Amniotic epithelial cell (primary cell): ENCODE data around the gene ZNF586.
A peak's percentile ranks its signal among the peaks of the same experiment; 100 is the strongest.
"Not testable (repeated sequence)": the region's sequence is repeated elsewhere in the genome, so short reads cannot be mapped to it uniquely, and the experiment has no call there.

Source experiments
- DNase-seq: peaks from one replicate; pipeline ENCODE4 v3.0.0-alpha.2; 2010; ENCODE audit warnings: low read depth

Gene ZNF586

DNA sequence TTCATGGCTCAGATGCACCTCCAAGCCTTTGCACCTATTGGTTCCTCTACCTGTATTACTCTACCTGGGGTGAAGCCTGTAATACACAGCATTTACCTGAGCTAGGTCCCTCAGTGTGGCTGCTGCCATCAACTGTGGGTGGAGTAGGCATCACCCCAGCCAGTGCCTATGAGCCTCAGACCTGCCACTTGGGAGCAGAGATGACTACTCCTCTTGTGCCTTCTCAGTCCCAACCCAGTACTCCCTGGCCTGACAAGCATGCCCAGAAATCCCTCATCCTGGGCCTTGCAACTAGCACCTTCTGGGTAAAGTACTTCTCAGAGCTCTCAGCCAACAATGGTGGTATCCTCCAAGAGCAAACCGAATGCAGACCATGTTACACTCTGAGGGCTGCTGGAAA is 27.1 kb downstream of the ZNF586 start:
- DNase-seq: not testable (repeated sequence)

DNA sequence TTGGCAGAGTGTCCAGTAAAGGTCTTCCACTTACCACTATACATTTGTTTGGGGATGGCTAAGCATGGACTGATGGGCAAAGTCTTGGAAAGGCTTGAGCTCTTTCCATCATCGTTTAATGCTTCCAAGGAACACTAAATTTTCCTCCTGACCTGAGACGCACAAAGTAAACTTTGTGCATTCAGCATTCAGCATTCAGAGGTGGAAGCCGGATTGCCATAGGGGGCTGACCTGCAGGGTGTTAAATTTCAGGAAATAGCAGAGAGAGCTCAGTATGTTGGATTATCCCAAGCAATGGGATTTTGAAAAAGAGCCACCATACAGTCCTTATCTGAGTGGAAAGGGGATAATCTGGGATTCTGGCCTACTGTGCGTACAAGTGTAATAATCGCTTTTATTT is 31.2 kb downstream of the ZNF586 start:
- no peak for DNase-seq

DNA sequence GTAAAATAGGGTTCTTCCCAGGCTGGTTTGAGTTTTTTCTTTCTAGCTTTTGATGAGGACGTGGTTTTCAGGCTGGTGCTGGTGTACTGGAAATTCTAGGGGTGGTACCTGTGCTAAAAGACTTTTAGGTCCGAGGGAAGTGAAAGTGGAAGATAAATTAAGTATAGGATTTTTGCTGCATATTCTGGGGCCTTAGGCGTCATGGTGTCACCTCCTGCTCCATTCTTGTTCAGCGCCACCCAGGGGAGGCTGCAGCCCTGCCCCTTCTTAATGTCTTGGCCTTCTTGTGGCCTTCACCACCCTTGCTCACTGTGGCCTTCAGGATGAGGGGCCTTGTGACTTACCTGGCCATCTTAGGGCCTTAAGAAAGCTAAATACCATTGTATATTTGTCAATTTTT is 32.8 kb downstream of the ZNF586 start:
- DNase-seq: no peak

DNA sequence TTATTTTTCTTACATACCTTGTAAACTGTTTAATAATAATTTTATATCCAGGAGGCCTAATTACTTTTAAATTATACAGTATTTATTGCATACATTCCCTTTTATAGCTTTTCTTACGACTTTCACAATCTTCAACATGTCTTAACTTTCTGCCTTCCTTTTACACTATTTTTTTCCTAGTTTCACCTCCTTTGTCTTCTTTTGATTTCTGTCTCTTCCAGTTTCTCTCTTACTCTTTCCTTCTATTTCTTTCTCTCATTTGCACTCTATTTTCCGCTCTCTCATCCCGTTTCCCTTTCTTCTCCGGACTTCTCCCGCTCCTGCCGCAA is 33.8 kb downstream of the ZNF586 start:
- no peak for DNase-seq

DNA sequence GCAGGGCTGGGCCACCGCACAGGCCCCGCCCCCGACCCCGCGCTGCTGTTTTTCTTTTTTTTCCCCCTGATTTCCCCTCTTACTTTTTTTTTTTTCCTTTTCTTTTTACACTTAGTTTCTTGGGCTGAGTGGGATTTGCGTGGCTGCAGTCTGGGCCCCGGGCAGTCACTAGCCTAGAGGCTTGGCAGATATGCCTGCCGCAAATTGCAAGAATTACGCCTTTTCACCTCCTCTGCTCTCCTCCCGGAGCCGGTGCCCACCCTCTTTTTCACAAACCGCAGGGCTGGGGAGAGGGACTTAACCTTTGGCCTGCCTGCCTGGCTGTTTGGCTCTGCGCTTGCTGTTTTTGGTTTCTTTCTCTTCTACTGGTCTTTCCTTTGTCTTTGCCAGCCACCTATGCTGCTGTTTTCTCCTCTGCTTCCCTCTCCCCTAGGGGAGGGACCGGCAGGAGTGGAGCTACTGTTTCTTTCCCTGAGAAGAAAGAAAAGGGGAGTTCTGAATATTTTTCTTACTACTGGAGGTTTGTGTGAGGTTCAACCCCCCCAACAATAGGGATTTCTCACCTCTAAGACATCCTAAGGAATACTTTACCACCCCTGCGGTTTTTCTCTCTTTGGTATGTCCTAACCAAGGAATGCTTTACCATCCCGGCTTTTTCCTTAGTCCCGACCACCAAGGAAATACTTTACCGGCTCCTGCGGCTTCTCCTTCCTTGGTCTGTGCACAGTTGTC is 34.3 kb downstream of the ZNF586 start:
- DNase-seq: peak; percentile 92

DNA sequence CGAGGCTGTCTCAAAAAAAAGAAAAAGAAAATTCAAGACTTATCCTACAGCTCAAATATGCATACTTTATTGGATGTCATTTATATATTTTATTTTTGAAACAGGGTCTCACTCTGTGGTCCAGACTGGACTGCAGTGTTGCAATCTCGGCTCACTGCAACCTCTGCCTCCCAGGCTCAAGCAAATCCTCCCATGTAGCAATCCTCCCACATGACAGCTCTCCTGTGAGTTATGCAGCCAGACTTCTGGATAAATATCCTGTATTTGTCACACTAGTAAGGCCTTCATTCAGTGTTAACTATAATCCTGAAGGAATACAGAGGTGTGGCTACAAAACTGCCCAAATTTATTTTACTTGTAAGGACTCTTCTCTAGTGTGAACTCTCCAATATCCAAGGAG is 38.1 kb downstream of the ZNF586 start:
- peak; percentile 91 for DNase-seq

DNA sequence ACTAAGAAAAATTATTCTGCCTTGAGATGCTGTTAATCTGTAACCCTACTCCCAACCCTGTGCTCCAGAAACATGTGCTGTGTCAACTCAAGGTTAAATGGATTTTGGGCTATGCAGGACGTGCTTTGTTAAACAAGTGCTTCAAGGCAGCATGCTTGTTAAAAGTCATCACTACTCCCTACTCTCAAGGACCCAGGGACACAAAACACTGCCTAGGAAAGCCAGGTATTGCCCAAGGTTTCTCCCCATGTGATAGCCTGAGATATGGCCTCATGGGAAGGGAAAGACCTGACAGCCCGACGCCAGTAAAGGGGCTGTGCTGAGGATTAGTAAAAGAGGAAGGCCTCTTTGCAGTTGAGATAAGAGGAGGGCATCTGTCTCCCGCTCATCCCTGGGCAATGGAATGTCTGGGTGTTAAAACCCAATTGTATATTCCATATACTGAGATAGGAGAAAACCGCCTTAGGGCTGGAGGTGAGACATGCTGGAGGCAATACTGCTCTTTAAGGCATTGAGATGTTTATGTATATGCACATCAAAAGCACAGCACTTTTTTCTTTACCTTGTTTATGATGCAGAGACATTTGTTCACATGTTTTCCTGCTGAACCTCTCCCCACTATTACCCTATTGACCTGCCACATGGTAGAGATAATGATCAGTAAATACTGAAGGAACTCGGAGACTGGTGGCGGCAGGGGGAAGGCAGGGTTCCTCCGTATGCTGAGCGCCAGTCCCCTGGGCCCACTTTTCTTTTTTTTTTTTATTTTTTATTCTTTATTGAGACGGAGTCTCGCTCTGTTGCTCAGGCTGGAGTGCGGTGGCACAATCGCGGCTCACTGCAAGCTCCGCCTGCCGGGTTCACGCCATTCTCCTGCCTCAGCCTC is 41.2 kb downstream of the ZNF586 start:
- DNase-seq: peak; percentile 50

DNA sequence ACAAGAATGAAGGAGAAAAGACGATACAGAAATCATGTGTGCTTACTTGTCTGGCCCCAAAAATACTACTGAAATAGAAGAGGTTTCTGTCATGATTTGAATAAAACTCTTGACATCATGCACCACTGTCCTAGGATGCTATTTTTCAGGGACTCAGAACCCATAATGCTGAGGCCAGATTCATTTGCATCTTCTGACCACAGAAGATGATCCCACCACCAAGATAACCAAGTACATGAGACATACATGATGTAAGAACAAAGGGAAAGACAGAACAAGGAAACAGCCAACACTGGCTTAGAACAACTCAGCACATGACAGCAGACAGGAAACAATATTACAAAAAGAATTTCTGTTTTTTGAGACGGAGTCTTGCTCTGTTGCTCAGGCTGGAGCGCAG is 42.8 kb downstream of the ZNF586 start:
- peak; percentile 82 for DNase-seq

DNA sequence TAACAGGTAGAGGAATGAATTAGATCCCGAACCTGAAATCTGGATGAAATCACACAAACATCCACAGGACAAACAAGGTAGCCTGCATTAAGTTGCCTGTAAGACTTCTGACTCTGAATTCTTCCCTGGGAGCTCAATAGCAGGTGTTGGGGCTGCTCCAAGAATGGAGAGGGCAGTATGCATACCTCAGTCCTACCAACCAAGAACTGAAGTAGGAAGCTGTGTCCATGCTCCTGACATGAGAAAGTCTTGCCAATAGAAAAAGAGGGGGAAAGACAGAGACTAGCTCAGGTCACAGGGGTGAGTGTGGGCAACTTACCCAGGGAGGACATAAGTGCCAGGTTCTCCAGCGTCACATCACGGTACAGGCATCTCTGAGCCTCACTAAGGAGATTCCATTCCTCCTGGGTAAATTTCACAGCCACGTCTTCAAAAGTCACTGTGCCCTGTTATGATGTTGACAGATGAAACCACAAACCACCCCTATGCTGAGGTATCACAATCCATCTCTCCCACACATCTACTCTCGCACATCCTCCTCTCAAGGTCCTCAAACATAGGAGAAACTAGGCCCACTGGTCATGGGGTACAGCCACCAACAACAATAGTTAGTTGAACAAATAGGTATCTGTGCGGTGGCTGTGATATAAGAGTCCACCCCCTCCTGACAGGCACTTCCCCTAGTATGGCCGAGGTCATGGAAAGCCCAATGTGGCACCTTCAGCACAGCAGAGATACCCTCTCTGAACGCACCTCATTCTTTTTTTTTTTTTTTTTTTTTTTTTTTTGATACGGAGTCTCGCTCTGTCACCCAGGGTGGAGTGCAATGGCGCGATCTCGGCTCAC is 43.7 kb downstream of the ZNF586 start:
- not testable (repeated sequence) for DNase-seq

DNA sequence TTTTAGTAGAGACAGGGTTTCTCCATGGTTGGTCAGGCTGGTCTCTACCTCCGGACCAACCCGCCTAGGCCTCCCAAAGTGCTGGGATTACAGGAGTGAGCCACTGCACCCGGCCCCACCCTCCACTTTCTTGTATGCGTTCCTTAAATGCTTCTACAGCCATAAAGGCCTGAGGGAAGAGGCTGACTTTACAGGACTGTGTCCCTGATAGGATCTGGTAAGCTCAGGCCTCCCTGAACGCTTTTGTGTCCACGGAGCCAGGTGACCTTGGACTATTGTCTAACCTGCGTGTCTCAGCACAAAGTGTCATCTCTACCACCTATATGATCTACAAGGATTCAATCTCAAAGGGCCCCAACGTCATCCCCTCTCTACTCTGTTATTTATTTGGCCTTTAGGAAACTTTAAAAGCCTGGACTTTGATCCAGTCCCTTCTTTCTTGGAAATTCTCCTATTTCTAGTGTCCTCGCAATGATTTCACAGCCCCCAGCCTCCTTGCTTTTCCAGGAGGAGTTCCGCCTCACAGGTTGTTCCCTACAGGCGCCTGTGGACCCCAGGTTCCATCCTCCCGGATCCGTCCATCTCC is 44.5 kb downstream of the ZNF586 start:
- no peak for DNase-seq

DNA sequence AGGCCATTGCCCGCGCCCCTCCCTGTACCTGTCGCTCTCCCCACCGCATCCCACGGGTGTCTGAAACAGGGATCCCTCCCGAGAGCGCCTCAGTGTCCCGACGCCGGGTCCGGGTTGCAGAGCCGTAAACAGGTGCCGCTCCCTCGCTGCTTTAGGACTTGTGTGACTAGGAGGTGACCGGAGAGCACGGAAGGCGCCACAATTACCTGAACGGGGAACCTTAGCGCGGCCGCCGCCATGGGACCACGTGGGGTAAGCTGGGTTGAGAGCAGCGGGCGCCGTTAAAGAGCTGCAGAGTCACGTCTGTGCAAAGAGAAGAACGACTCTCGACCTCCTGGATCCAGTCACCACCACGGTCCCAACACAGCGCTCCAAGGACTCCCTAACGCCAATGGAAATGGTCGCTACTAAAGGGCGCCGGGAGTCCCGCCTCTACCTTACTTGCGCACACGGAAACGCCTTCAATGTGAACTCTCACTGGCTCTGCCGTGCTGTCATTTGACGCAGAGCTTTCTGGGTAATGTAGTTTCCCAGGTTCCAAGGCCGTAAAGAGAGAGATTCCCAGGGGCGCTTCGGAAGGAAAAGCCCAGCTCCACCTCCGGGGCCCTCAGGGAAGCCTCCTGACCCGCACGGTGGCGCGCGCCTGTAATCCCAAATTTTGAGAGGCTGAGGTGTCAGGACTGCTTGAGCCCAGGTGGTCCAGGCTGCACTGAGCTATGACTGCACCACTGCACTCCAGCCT is 45.2 kb downstream of the ZNF586 start, which contains the start of gene ZNF552:
TSS of gene ZNF552 (minus strand) at position 409 of the 742 bp plus-strand sequence. CDS start at position 239, 170 bp downstream.
- peak; percentile 92 for DNase-seq

DNA sequence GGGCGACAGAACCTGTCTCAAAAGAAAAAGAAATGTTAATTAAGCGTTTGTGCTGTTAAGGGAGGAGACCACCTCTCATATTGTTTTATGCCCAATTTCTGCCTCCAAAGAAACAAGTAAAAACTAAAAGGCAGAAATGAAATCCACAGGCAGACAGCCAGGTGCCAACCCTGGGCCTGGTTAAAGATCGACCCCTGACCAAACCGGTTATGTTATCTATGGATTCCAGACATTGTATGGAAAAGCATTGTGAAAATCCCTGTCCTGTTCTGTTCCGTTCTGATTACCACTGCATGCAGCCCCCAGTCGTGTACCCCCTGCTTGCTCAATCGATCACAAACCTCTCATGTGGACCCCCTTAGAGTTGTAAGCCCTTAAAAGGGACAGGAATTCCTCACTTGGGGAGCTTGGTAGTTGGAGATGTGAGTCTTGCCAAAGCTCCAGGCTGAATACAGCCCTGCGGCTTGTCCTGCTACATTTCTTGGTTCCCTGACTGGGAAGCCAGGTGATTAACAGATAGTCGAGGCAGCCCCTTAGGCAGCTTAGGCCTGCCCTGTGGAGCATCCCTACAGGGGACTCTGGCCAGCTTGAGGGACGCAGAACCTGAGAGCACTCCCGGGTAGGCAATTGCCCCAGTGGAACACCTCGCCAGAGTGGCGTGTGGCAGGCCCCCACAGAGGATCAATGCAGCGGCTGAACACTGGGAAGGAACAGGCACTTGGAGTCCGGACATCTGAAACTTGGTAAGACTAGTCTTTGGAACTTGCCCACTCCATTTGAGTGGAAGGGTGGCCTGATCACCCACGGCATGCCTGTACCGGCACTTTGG is 46.0 kb downstream of the ZNF586 start:
- no peak for DNase-seq

DNA sequence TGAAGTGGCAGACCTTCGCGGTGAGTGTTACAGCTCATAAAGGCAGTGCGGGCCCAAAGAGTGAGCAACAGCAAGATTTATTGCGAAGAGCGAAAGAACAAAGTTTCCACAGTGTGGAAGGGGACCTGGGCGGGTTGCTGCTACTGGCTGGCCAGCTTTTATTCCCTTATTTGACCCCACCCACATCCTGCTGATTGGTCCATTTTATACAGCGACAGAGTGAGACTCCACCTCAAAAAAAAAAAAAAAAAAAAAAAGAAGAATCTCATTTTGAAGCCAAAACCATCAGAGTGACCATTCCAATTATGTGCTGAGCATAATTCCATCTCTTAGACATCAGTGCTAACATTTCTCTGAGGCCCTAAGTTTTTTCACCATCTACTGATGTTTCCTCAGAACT is 47.2 kb downstream of the ZNF586 start:
- no peak for DNase-seq

DNA sequence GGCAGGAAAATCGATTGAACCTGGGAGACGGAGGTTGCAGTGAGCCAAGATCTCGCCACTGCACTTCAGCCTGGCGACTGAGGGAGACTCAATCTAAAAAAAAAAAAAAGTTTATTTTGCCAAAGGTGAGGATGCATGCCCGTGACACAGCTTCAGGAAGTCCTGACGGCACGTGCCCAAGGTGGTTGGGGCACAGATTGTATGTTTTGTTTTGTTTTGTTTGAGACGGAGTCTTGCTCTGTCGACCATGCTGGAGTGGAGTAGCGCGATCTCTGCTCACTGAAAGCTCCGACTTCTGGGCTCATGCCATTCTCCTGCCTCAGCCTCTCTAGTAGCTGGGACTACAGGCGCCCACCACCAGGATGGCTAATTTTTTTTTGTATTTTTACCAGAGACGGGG is 48.5 kb downstream of the ZNF586 start:
- DNase-seq: no peak

DNA sequence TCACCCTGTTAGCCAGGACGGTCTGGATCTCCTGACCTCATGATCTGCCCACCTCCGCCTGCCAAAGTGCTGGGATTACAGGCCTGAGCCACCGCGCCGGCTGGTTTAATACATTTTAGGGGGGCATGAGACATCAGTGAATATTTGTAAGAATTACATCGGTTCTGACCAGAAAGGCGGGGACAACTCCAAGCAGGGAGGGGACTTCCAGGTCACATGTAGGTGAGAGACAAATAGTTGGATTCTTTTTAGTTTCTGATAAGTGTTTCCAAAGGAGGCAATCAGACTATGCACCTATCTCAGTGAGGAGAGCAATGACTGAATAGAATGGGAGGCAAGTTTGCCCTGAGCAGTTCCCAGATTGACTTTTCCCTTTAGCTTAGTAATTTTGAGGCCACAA is 48.9 kb downstream of the ZNF586 start:
- no peak for DNase-seq

DNA sequence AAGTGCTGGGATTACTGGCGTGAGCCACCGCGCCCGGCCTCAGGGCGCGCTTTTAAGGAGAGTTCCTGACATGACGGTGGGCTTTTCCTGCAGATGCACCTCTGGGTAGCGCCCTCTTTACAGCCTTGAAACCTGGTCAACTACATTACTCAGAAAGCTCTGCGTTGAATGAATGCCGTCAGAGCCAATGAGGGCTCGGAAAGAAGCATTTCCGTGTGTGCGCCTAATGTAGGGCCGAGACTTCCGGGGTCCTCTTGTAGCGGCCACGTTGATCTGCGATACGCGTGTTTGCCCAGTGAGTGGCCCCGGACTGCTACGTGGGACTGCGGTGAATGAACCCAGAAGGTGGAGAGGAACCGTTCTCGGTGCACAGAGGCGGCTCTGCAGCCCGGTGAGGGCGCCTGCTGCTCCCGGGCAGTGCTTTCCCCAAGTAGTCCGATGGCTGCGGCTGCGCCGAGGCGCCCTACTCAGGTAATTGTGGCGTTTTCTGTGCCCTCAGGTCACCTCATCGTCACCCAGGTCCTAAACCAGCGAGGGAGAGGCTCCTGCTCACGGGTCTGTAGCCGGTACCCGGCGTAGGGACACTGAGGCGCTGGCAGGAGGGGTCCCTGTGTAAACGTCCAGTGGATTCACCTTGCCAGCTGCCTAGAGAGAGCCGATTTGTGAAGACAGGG is 50.1 kb downstream of the ZNF586 start:
- peak; percentile 95 for DNase-seq

DNA sequence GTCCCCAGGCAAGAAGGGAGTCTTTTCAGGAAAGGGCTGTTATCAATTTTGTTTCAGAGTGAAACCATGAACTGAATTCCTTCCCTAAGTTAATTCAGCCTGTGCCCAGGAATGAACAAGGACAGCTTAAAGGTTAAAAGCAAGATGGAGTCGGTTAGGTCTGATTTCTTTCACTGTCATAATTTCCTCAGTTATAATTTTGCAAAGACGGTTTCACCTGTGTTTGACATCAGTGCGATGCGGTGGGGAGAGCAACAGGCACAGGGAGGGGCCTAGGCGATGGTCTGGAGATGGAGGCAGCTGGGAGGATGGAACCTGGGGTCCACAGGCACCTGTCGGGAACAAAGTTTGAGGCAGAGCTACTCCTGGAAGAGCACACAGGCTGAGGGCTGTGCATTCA is 51.1 kb downstream of the ZNF586 start:
- DNase-seq: no peak

DNA sequence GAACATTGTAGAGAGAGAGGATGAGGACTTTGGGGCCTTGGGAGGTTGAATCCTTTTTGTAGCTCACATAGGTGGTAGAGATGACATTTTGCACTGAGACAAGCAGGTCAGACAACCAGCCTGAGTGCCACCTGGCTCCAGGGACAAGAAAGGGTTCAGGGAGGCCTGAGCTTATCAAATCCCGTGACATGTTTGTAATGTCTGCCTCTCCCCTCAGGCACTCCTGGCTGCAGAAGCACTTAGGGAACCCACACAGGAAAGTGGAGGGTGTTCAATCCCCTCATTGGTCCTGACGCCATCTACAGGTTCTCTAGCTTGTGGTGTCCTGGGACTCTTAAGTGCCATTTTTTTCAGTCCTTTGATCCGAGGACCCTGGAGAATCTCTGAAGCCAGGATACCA is 51.6 kb downstream of the ZNF586 start:
- DNase-seq: not testable (repeated sequence)

DNA sequence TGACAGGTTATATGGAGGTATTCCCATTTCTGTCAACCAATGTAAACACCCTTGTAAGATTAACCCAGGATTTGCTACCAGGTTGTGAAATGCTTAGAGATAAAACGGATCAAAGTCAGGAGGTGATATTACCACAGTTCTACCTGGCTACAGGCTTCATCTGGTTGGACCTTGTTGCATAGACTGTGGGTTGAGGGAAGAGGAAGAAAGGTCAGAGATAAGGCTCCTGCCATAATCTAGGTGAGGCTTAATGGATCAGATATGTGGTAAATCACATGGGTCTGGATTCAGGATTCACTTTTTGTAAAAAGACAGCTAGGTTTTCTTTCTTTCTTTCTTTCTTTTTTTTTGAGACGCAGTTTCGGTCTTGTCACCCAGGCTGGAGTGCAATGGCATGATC is 52.0 kb downstream of the ZNF586 start:
- DNase-seq: not testable (repeated sequence)

DNA sequence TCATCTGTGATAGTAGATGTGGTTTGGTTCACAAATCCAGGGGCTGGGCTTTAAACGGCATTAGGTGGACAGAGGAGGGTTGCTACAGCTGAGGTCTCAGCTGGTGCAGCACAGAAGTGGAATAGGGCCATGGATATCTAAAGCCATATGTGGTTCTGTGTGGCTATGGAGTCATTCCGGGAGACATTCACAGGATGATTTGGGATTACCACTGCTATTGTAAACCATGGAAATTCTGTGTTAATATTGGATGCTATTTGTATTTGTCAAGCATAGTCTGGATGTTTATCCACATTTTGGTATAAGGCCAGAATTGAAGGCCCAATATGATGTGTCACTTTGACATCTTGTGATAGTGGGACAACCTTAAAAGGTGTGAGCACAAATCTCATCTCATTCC is 53.7 kb downstream of the ZNF586 start:
- DNase-seq: not testable (repeated sequence)
